HTR-8/SVneo (cell line): ENCODE data around the gene TOM1L1.

Experiments
- DNase-seq: peaks from one replicate; pipeline ENCODE4 v3.0.0; 2011; ENCODE audit warnings: low spot score, mixed read lengths; ENCODE audit not compliant: insufficient read length
- FAIRE-seq: peaks from 2 replicates; lab custom pipeline; 2011; peaks lifted over from hg19 to GRCh38; lab: Jason Lieb, UNC

The TOM1L1 gene

GRCh38 chr17:54982399-54982798, 81.7 kb downstream of the TOM1L1 start:
- DNase-seq (no peak), FAIRE-seq (no peak)

GRCh38 chr17:54983260-54983659, 82.6 kb downstream of the TOM1L1 start:
- DNase-seq (no peak), FAIRE-seq (no peak)

- DNase-seq = no peak
- no peak for FAIRE-seq
Measured at GRCh38 chr17:54985476-54985875, 84.8 kb downstream of the TOM1L1 start.

- DNase-seq = no peak
- FAIRE-seq = peak; percentile 42
Measured at GRCh38 chr17:54990118-54990517, 89.5 kb downstream of the TOM1L1 start.

- FAIRE-seq = no peak
Measured at GRCh38 chr17:54991567-54991966, 90.9 kb downstream of the TOM1L1 start.

GRCh38 chr17:54992797-54993639, 92.4 kb downstream of the TOM1L1 start:
- peak; percentile 64 for FAIRE-seq
- DNase-seq = peak; percentile 71

More at GRCh38 chr17:54991567-54991966, 90.9 kb downstream of the TOM1L1 start:
- DNase-seq = no peak

GRCh38 chr17:54996441-54996840, 95.8 kb downstream of the TOM1L1 start:
- no peak for FAIRE-seq
- DNase-seq = no peak

- DNase-seq (no peak), FAIRE-seq (no peak)
Measured at GRCh38 chr17:55002458-55002857, 101.8 kb downstream of the TOM1L1 start.

- FAIRE-seq (no peak), DNase-seq (no peak)
Measured at GRCh38 chr17:55004484-55004883, 103.8 kb downstream of the TOM1L1 start.

GRCh38 chr17:55005520-55005919, 104.9 kb downstream of the TOM1L1 start:
- FAIRE-seq (peak; percentile 79), DNase-seq (peak; percentile 20)
